NCI-H748 (cell line): Measurements from ENCODE around the gene DIABLO.
A peak's percentile ranks its signal among the peaks of the same experiment; 100 is the strongest.
"Not testable (repeated sequence)": the region's sequence is repeated elsewhere in the genome, so short reads cannot be mapped to it uniquely, and the experiment has no call there.

Experiments
- DNase-seq: peaks from one replicate; lab custom pipeline; 2025; ENCODE audit not compliant: unreplicated experiment; lab: John Stamatoyannopoulos, UW

The DIABLO gene

GRCh38 chr12:122215771-122216170, 10.1 kb downstream of the DIABLO start:
- no peak for DNase-seq

GRCh38 chr12:122208073-122208820, 17.6 kb downstream of the DIABLO start:
- DNase-seq: no peak

GRCh38 chr12:122207391-122207790, 18.5 kb downstream of the DIABLO start:
- DNase-seq: no peak

- DNase-seq: no peak
These were observed 18.9 kb downstream of the DIABLO start for GRCh38 chr12:122206976-122207375.

DNA sequence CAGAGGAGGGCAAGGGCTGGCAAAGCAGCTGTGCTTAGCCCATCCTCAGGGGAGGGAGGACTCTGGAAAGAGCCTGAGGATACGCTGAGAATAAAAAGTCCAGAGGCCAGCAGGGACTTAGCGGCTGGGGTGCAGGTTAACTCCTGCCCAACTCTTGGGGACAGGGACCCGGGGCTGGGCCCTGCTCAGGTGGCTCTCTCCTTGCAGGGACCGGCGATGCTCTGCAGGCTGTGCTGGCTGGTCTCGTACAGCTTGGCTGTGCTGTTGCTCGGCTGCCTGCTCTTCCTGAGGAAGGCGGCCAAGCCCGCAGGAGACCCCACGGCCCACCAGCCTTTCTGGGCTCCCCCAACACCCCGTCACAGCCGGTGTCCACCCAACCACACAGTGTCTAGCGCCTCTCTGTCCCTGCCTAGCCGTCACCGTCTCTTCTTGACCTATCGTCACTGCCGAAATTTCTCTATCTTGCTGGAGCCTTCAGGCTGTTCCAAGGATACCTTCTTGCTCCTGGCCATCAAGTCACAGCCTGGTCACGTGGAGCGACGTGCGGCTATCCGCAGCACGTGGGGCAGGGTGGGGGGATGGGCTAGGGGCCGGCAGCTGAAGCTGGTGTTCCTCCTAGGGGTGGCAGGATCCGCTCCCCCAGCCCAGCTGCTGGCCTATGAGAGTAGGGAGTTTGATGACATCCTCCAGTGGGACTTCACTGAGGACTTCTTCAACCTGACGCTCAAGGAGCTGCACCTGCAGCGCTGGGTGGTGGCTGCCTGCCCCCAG, 19.6 kb downstream of the DIABLO start:
- no peak for DNase-seq

DNA sequence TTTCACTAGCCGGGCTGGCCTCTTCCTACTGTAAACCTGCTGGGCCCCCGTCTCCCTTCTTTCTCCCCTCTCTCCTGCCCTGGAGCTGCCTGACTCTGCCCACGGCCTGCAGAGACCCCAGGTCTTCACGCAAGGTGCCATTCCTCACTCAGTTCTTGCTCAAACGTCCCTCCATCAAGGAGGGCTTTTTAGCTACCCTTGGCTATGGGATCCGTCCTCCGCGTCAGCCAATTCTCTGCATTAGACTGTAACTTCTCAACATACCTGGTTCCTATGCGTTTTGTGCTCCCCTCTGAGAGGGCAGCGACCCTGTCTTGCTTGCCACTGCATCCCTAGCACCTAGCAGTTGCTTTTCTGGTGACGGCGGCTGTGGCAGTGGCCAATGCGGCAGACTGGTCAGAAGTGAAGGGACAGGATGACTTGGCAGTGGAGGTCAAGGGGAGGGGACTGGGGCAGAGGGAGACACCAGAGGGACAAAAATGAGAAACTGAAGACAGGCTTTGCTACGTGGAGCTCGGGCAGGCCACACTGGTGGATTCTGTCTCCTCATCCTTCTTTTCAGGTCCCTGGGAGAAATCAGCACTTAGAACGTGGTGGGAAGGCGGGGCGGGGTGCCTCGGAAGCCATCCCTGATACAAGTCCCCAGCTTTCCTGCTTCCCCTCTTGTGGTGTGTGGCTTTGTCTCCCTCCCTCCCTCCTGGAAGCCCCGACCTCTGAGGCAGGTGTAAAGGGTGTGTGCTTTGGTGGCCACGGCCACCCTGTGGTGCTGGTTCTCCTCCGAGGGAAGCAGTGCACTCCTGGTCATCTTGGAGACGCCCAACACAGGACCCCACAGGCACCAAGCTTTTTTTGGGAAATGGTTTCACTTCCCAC, 20.6 kb downstream of the DIABLO start:
- no peak for DNase-seq

DNA sequence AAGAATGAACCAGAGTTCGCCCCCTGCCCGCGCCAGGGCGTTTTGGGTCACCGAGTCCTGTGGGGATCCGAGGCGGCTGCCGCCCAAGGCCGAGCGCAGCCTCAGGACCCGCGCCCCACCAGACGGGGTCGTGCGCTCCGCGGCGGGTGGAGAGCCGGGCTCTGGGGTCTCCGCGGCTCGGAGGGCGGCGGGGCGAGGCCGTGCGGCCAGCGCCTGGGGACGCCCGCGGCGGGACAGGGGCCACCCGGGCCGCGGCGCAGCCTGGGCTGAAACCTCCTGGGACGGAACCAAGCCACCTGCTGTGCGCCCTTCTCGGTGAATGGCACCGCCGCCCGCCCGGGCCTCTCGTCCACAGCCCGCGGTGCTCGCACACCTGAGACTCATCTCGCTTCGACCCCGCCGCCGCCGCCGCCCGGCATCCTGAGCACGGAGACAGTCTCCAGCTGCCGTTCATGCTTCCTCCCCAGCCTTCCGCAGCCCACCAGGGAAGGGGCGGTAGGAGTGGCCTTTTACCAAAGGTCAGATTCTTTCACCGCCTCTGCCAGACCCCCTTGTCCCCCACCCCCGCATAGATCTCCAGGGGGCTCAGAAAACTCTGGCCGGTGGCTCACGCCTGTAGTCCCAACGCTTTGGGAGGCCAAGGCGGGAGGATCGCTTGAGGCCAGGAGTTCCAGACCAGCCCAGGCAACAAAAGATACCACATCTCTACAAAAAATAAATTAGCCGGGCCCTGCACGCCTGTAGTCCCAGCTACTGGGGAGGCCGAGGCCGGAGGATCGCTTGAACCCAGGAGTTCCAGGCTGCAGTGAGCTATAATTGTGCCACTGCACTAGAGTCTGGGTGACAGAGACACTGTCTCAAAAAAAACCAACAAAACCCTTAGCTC, 21.4 kb downstream of the DIABLO start:
- DNase-seq: peak; percentile 45

- DNase-seq: peak; percentile 82
These were observed 22.3 kb downstream of the DIABLO start, which contains the start of gene B3GNT4 for GRCh38 chr12:122203301-122204166. Gene B3GNT4 (plus strand): TSS chr12:122203709. CDS start chr12:122204619, 910 bp downstream.

DNA sequence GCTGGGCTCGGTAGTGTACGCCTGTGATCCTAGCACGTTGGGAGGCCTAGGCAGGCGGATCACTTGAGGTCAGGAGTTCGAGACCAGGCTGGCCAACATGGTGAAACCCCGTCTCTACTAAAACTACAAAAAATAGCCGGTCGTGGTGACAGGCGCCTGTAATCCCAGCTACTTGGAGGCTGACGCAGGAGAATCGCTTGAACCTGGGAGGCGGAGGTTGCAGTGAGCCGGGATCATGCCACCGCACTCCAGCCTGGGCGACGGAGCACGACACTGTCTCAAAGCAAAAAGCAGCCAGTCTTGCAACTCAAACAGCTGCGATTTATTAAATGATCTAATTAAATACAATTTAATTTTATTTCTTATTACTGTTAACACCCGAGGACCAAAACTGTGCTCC, 23.0 kb downstream of the DIABLO start:
- not testable (repeated sequence) for DNase-seq

GRCh38 chr12:122202017-122202416, 23.8 kb downstream of the DIABLO start:
- DNase-seq: no peak

DNA sequence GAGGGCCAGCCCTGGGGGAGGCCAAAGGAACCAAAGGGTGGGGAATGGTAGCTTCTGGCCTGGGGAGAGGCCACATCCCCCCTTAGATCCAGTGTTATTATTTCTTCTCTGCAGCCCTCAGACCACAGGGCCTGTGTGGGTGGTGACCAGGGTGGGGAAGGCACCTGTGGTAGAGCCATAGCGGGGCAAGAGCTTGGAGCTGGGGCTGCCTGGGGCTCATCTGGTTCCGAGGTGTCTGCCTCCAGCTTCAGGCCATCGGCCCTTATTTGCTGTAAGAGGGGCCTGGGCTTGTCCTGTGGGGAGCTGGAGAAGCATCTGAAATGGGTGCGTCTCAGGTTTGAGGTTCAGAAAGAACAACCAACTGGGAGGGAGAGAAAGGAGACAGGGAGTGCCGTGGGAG, 24.5 kb downstream of the DIABLO start:
- no peak for DNase-seq

GRCh38 chr12:122200541-122201175, 25.2 kb downstream of the DIABLO start:
- no peak for DNase-seq

- DNase-seq: no peak
These were observed 26.1 kb downstream of the DIABLO start for GRCh38 chr12:122199484-122200355.

DNA sequence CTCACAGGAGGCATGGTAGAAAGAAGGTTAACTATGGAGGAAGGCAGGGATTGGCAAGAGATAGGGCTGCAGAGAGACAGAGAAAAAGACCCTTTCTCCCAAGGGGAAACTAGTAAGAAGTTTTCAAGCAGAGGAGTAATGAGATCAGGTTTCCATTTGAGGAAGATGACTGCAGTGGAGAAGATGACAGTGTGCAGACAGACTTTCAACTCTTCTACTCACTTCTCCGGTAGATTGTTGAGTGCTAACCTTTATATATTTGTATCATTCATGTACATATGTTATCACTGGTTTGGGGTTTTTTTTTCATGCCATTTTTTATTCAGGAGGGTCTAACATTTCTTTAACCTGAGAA, 28.3 kb downstream of the DIABLO start:
- no peak for DNase-seq

DNA sequence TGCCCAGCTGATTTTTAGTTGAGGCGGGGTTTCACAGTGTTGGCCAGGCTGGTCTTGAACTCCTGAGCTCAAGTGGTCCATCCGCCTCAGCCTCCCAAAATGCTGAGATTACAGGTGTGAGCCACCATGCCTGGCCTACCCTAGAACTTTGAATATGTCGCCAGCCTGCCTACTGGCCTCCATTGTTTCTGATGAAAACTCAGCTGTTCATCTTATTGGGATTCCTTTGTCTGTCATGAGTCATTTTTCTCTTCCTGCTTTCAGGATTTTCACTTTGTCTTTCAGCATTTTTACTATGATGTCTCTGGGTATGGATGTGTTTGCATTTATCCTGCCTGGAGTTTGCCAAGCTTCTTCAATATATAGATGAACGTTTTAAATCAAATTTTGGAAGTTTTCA, 30.4 kb downstream of the DIABLO start:
- DNase-seq: no peak

DNA sequence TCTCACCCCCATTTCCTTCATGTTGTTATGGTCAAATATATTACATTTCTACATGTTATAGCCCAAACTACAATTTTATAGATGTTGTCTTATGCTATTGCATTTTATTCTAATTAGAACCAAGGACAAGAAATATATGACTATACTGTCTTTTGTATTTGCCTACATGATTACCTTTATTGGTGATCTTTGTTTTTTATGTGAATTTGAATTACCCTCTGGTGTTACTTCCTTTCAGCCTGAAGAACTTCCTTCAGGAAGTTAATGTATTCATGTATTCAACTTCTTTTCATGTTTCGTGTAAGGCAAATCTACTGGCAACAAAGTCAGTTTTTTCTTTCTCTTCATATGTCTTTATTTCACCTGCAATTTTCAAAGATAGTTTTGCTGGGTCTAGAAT, 31.0 kb downstream of the DIABLO start:
- DNase-seq: no peak

DNA sequence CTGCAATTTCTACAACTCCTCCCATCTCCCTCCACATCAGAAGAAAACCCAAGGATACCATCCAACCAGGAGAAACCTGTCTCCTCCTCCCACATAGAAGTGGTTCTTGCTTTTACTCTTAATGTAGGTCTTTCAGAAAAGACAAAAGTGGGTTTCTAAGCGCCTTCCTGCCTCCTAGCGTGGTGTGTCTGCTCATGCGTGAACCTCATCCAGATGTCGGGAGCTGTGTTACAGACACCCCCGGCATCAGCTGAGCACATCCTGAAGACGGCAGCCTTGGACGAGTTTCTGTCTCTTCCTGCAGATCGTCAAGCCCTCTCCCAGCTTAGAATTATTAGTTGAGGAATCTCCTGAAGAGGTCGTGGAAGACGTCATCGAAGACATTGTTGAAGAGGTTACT, 33.4 kb downstream of the DIABLO start:
- no peak for DNase-seq
